ENCODE data around the gene TGIF1.

DNA sequence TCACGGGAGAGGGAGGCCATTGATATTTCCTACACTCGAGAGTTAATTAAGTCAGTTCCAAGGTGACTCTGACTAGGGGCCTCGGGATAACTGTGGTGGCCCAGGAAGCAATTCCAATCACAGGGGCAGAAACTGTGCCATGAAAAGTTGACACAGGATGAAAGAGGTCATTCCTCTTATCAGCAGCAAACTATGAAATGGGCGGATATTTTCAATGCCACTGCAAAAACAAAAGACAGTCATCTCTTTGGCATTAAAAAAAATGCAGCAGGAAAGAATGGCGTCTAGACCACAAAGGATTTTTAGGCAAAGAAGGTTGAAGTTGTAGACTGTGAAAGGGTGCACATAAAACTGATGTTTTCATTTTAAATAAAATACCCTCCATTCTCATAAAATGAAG lies 50.0 kb downstream of the TGIF1 start:
- TF ChIP-seq CREB1 (IDR thresholded peaks at IDR 0.05; ENCODE audit: low read depth) (no peak), RAD21 (IDR thresholded peaks at IDR 0.05; ENCODE audit: low read depth) (no peak), EGR1 (IDR thresholded peaks at IDR 0.05) (no peak), FOXM1 (IDR thresholded peaks at IDR 0.05; ENCODE audit: borderline replicate concordance, low read depth) (no peak), TAF1 (IDR thresholded peaks at IDR 0.05; ENCODE audit: low read depth) (no peak), YY1 (IDR thresholded peaks at IDR 0.05; ENCODE audit: low read depth) (no peak), EP300 (IDR thresholded peaks at IDR 0.05; ENCODE audit: borderline replicate concordance) (no peak), CEBPB (IDR thresholded peaks at IDR 0.05) (no peak)
- TF ChIP-seq, protein P1, sequence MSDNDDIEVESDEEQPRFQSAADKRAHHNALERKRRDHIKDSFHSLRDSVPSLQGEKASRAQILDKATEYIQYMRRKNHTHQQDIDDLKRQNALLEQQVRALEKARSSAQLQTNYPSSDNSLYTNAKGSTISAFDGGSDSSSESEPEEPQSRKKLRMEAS (IDR thresholded peaks at IDR 0.05) = no peak
- TF ChIP-seq, protein P2, sequence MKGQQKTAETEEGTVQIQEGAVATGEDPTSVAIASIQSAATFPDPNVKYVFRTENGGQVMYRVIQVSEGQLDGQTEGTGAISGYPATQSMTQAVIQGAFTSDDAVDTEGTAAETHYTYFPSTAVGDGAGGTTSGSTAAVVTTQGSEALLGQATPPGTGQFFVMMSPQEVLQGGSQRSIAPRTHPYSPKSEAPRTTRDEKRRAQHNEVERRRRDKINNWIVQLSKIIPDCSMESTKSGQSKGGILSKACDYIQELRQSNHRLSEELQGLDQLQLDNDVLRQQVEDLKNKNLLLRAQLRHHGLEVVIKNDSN (IDR thresholded peaks at IDR 0.05) = no peak
- TF ChIP-seq, protein P3, sequence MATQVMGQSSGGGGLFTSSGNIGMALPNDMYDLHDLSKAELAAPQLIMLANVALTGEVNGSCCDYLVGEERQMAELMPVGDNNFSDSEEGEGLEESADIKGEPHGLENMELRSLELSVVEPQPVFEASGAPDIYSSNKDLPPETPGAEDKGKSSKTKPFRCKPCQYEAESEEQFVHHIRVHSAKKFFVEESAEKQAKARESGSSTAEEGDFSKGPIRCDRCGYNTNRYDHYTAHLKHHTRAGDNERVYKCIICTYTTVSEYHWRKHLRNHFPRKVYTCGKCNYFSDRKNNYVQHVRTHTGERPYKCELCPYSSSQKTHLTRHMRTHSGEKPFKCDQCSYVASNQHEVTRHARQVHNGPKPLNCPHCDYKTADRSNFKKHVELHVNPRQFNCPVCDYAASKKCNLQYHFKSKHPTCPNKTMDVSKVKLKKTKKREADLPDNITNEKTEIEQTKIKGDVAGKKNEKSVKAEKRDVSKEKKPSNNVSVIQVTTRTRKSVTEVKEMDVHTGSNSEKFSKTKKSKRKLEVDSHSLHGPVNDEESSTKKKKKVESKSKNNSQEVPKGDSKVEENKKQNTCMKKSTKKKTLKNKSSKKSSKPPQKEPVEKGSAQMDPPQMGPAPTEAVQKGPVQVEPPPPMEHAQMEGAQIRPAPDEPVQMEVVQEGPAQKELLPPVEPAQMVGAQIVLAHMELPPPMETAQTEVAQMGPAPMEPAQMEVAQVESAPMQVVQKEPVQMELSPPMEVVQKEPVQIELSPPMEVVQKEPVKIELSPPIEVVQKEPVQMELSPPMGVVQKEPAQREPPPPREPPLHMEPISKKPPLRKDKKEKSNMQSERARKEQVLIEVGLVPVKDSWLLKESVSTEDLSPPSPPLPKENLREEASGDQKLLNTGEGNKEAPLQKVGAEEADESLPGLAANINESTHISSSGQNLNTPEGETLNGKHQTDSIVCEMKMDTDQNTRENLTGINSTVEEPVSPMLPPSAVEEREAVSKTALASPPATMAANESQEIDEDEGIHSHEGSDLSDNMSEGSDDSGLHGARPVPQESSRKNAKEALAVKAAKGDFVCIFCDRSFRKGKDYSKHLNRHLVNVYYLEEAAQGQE (IDR thresholded peaks at IDR 0.05; ENCODE audit: low read depth) = no peak
